OCI-LY7 (cell line): Measurements from ENCODE around the gene TMEM140. TPM values are rescaled to one million over a fixed set of nuclear protein-coding genes. Genes with fewer than 3 reads are reported as not detected.

Source experiments
- BruUV-seq: library from RNA; stranded (reverse); fragments of 400-500 nt; replicated peaks from 2 replicates; lab custom pipeline; 2021; lab: Mats Ljungman, UMichigan
- CTCF ChIA-PET: fragments of 300-600 bp; sonication (Branson Sonifier 250); formaldehyde crosslinking; loops from one replicate; lab custom pipeline; 2022; ENCODE audit warnings: antibody characterized with exemption; ENCODE audit not compliant: unreplicated experiment; lab: Charles Lee
- POLR2A ChIA-PET: fragments of 300-600 bp; sonication (Branson Sonifier 250); formaldehyde crosslinking; loops from one replicate; lab custom pipeline; 2022; ENCODE audit warnings: antibody characterized with exemption; lab: Charles Lee
- DNase-seq: peaks from one replicate; pipeline ENCODE4 v3.0.0-alpha.2; 2015; ENCODE audit warnings: low spot score
- H2AFZ ChIP-seq: fragments of 200-600 bp; sonication (generic), shearing (Covaris generic); 2 replicates; pipeline ENCODE4 v1.6.1; 2014; ENCODE audit warnings: mild to moderate bottlenecking, antibody characterized with exemption, low read length, moderate library complexity
- H3K27ac ChIP-seq: fragments of 200-600 bp; sonication (generic); 2 replicates; pipeline ENCODE4 v1.5.1; 2014; ENCODE audit warnings: mixed run types, low read depth, mild to moderate bottlenecking, moderate library complexity, low read length, inconsistent platforms; ENCODE audit not compliant: poor library complexity, severe bottlenecking
- H3K36me3 ChIP-seq: fragments of 200-600 bp; sonication (generic); 2 replicates; pipeline ENCODE4 v1.6.1; 2014; ENCODE audit warnings: mild to moderate bottlenecking, antibody characterized with exemption, low read length, moderate library complexity, mixed read lengths; ENCODE audit not compliant: insufficient read depth
- H3K4me1 ChIP-seq: fragments of 200-600 bp; sonication (generic); 2 replicates; pipeline ENCODE4 v1.5.1; 2014; ENCODE audit warnings: mild to moderate bottlenecking, low read length; ENCODE audit not compliant: insufficient read depth, poor library complexity, severe bottlenecking
- H3K4me2 ChIP-seq: fragments of 200-600 bp; sonication (generic); 2 replicates; pipeline ENCODE4 v1.6.1; 2014; ENCODE audit warnings: mild to moderate bottlenecking, low read length
- H3K4me3 ChIP-seq: fragments of 200-600 bp; sonication (generic); 2 replicates; pipeline ENCODE4 v1.5.1; 2014; ENCODE audit warnings: mild to moderate bottlenecking, low read depth, low read length; ENCODE audit not compliant: poor library complexity, severe bottlenecking
- H3K79me2 ChIP-seq: fragments of 200-600 bp; sonication (generic); 2 replicates; pipeline ENCODE4 v1.6.1; 2016; ENCODE audit warnings: low read depth, mild to moderate bottlenecking, low read length, moderate library complexity, mixed read lengths; ENCODE audit not compliant: insufficient read depth
- H3K9me2 ChIP-seq: fragments of 200-600 bp; sonication (generic); 2 replicates; pipeline ENCODE4 v1.6.1; 2016; ENCODE audit warnings: mild to moderate bottlenecking, low read length, mixed read lengths; ENCODE audit not compliant: insufficient read depth
- H3K9me3 ChIP-seq: fragments of 200-600 bp; sonication (generic); 2 replicates; pipeline ENCODE4 v1.6.1; 2014; ENCODE audit warnings: mild to moderate bottlenecking, mixed run types, low read length, mixed read lengths
- H4K20me1 ChIP-seq: fragments of 200-600 bp; sonication (generic); 2 replicates; pipeline ENCODE4 v1.6.1; 2014; ENCODE audit warnings: mild to moderate bottlenecking, antibody characterized with exemption, low read length, moderate library complexity, mixed read lengths; ENCODE audit not compliant: insufficient read depth
- EZH2phosphoT487 ChIP-seq: fragments of 200-600 bp; sonication (generic); IDR thresholded peaks from 2 replicates; pipeline ENCODE4 v1.6.1; 2018; ENCODE audit warnings: low read depth, borderline replicate concordance, mild to moderate bottlenecking, mixed run types, antibody characterized with exemption, low read length, moderate library complexity, mixed read lengths
- intact Hi-C: fragments of 100-400 bp; cut with micrococcal nuclease; formaldehyde crosslinking; loops from one replicate; pipeline ENCODE4 v1.10.0; 2022; ENCODE audit not compliant: unreplicated experiment
- total RNA-seq, 2 experiments: library from RNA; depleted of rRNA in 1 of 2; stranded (reverse); fragments of >200 nt in 1 of 2; shearing (Covaris generic) in 1 of 2; gene quantifications; 2 replicates each; pipeline ENCODE4 v1.2.3, GENCODE V29; 2014 to 2022
- TF ChIP-seq, protein P1 (sequence below): fragments of 200-600 bp; sonication (generic); conservative IDR thresholded peaks from 2 replicates; pipeline ENCODE4 v1.5.1; 2014; ENCODE audit warnings: mild to moderate bottlenecking, antibody characterized with exemption, low read length, moderate library complexity, mixed read lengths

Gene TMEM140
- total RNA-seq, 2 experiments from 2014 or later: 0.41 to 1.6 TPM

DNA sequence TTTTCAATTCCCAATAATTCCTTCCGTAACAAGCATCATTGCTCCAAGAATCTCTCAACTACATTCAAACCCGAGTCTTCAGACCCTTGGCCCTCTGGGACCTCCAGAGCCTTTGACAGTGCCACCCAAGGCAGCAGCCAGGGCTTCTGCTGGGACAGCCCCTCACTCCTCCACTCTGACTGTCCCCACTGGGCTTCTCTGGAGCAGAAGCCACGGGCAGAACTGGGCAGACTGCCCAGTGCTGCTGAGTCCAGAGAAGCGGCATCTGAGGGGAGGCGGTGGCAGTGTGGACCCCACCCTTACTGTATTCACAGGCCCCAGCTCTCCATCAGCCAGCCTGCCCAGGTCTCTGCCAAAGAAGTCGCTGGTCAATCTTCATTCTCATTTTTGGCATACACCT lies 13.8 kb downstream of the TMEM140 start:
- H4K20me1 ChIP-seq: no peaks in the 10 kb centered on the region

DNA sequence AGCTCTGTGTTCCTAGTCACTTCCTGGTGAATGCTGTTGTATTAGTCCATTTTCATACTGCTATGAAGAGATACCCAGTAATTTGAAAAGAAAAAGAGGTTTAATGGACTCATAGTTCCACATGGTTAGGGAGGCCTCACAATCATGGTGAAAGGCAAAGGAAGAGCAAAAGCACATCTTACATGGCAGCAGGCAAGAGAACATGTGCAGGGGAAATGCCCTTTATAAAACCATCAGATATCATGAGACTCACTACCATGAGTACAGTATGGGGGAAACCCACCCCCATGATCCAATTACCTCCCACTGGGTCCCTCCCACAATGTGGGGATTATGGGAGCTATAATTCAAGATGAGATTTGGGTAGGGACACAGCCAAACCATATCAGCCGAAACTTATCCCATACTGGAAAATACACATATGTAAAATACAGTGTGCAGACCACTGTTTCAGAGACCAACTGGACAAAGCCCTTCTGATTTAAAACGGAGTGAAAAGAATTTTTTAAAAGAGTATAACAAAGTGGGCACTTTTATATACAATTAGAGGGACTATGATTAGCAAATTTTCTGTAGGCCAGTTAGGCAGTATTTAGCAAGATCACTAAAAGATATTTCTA lies 14.6 kb downstream of the TMEM140 start:
- peak; percentile 23 for DNase-seq
- POLR2A ChIA-PET: interaction anchor here (0.6 kb wide), 1 partner anchor 9 kb away, joined by 4 read pairs; no protein-coding TSS in a partner anchor
- Histone ChIP-seq H2AFZ (no peak overlapping the region), H3K4me2 (no peak overlapping the region), H3K9me3 (peaks cover 29% of the 10 kb centered on the region), H3K9me2 (no peaks in the 10 kb centered on the region), H3K4me3 (no peak overlapping the region), H3K4me1 (peaks cover 25% of the 10 kb centered on the region), H4K20me1 (no peaks in the 10 kb centered on the region), H3K79me2 (no peaks in the 10 kb centered on the region), H3K36me3 (peaks cover 85% of the 10 kb centered on the region), H3K27ac (no peak overlapping the region)
- BruUV-seq: no TSS peak
- CTCF ChIA-PET: no interaction called here
- TF ChIP-seq, protein P1, sequence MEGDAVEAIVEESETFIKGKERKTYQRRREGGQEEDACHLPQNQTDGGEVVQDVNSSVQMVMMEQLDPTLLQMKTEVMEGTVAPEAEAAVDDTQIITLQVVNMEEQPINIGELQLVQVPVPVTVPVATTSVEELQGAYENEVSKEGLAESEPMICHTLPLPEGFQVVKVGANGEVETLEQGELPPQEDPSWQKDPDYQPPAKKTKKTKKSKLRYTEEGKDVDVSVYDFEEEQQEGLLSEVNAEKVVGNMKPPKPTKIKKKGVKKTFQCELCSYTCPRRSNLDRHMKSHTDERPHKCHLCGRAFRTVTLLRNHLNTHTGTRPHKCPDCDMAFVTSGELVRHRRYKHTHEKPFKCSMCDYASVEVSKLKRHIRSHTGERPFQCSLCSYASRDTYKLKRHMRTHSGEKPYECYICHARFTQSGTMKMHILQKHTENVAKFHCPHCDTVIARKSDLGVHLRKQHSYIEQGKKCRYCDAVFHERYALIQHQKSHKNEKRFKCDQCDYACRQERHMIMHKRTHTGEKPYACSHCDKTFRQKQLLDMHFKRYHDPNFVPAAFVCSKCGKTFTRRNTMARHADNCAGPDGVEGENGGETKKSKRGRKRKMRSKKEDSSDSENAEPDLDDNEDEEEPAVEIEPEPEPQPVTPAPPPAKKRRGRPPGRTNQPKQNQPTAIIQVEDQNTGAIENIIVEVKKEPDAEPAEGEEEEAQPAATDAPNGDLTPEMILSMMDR: no peak
- no peak for TF ChIP-seq EZH2phosphoT487
- intact Hi-C loops: no loop called here

More for the DNA sequence above, 13.8 kb downstream of the TMEM140 start:
- H3K9me2 ChIP-seq: no peaks in the 10 kb centered on the region
- 0 out of 2 replicates have a peak overlapping the region, but pooled peaks have one; percentile 51 for H3K4me2 ChIP-seq
- H3K4me1 ChIP-seq: peaks cover 25% of the 10 kb centered on the region
- H3K9me3 ChIP-seq: peaks cover 35% of the 10 kb centered on the region
- no TSS peak for BruUV-seq
- H2AFZ ChIP-seq: peak overlapping the region; percentile 48; the same call in 1 of the 2 replicates
- ChIA-PET CTCF (interaction anchor here (0.9 kb wide), 1 partner anchor 8 kb away, joined by 6 read pairs; no protein-coding TSS in a partner anchor), POLR2A (interaction anchor here (0.6 to 2.9 kb wide), 5 partner anchors 9 to 1920 kb away, joined by 3 to 34 read pairs (median 4); partner anchors contain the start of genes CYREN and TMEM140)
- H3K4me3 ChIP-seq: no peak overlapping the region
- no peak for TF ChIP-seq EZH2phosphoT487
- TF ChIP-seq, protein P1: no peak
- no peak for DNase-seq
- peak overlapping the region; percentile 64 for H3K27ac ChIP-seq
- intact Hi-C loops: loop anchor here (2.0 kb wide), 1 partner anchor 815 kb away; the partner anchor contains the start of gene MTPN
- H3K79me2 ChIP-seq: no peaks in the 10 kb centered on the region
- peaks cover 77% of the 10 kb centered on the region for H3K36me3 ChIP-seq
